GM19351 (cell line): Measurements from ENCODE around the gene CRIM1.

Experiments used
- ATAC-seq: cut with Tn5 transposase; IDR thresholded peaks from one replicate; pipeline ENCODE4 v1.9.1; 2021; ENCODE audit warnings: mild to moderate bottlenecking, moderate library complexity; ENCODE audit not compliant: unreplicated experiment

CRIM1 gene

DNA sequence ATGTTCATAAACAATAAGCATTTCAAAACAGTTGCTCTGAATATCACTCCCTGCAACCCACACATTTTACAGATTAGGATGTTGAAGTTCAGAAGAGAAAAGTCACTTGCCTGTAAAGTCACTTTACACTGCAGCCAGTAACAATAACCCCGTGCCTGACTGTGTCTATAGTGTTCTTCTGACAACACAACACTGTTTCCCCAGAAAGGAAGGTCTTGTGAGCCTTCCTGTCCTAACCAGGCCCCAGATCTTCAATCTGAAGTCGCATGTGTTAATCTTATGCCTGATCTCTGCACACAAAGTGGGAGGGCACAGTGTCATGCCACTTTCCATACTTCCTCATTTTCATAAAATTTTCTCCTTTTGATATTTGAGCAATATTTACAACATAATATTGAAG, 122.2 kb downstream of the CRIM1 start:
- ATAC-seq: no peak

DNA sequence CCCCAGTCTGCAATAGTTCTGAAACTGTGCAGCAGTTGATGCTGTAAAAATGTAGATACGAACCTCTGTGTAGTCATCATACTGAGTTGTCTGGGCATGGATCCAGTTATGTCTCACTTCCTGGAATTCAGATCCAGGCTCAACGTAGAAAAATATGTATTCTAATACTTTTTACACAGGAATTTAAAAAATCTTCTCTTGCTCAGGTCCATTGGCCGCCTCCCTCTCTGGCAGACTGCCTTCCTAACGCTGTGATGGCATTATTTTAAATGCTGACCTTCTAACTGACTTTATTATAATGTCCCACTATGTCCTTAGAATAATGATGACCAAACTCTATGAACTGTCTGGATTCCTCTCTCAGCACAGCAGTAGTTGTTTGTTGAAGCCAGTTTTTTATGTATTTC, 122.8 kb downstream of the CRIM1 start:
- ATAC-seq: no peak

DNA sequence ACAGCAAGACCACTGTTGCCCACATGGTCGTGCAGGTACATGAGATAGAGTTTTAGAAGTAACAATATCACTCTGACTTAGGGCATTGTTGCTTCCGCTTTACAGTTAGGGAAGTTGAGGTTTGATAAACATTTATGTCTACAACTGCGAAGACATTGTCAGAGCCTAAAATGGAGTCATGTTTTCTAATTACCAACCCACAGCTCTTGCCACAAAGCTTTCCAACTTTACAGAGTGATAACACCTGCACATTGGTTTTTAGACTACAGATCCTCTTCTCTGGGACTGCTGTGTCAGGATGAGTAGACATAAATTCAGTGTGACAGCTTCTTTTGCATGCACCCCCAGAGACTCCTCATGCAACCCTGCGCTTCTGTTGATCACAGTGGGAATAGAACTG, 123.4 kb downstream of the CRIM1 start:
- no peak for ATAC-seq

DNA sequence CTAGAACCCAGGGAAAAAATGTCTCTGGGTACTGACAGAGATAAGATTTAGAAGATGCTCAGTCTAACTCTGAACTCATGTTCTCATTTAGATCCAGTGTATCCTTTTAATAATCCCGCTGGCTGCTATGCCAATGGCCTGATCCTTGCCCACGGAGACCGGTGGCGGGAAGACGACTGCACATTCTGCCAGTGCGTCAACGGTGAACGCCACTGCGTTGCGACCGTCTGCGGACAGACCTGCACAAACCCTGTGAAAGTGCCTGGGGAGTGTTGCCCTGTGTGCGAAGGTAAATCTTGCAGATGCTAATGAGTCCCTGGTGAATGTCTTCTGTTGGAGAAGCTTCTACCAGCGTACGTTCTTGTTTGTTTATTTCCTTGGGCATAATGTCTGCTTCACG, 123.8 kb downstream of the CRIM1 start:
- no peak for ATAC-seq

DNA sequence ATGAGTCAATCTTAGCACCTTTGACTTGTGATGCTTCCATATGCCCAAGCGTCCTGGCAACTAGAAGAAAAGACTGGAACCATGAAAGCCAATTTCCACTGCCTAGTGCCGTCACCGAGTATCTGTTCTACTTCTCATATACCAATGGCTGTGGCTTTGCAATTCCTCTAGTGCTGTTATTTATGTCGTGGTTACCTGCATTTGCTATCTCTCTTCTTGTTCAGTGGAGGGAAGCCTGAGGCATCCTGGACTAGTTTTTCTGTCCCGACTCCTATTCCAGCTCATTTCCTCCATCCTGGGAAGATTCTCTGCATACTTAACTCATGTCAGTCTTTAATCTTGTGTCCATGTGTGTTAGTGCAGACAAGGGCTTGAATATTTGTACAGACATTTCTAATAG, 124.5 kb downstream of the CRIM1 start:
- no peak for ATAC-seq

DNA sequence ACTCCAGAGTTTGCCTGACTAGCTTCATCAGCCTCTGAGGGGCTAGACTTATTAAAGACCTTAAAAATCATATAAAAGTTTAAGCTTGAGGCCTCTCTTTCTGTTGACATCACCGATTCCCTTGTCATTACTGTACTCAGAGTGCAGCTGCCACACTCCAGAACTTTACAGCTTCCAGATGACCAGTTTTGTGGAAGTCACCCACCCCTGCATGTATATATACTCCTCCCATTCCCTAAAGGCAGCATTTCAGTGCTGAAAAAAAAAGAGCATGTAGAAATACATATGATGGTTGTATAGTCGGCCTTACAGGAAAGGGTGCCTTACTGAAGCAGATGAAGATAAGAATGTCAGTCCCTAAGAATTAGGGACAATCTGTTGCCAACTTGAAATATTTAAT, 125.1 kb downstream of the CRIM1 start:
- no peak for ATAC-seq

DNA sequence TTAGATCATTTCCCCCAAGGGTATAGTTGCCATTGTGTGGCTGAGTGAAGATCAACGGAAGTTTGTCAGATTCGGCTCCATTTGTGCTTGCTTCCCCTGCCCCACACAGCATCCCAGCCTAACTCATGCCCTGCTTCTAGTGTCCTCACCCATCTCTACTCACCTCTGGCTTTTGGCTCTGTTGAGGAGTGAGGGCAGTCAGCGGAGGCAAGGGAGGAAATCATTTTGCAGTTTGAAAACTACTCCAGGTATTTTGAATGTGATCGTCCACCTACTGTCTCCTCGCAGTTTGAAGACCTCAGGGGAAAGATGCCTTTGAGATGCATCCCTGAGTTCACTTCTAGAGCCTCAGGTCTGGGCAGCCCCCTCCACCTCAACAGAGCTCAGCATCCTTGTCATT, 126.1 kb downstream of the CRIM1 start:
- no peak for ATAC-seq

DNA sequence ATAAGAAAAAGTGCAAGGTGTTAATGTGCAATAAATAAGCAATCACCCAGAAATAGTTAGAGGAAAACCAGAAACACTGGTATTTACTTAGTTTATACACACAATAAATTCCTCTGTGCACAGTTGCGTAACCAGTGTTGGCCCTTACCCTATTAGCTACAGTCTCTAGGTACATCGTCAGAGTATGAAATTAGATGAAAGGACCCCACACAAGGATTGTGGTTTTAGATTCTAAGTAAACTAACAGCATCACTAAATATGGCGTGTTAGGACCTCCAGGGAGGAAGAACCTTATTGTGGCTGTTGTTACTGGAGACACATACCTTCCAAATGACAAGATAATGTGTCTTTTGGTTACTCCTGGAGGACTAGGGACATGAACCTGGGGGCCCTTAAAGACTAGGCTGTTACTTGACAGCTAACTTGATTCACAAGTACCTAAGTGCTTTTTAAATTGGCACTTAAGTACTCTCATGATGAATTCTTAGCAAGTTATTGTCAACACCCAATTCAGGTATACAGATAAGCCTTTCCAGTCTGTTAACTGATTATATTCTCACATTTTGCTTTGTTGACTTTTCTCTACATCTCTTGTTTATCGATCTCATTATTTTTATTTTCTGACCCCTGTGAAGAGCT, 127.1 kb downstream of the CRIM1 start:
- no peak for ATAC-seq

DNA sequence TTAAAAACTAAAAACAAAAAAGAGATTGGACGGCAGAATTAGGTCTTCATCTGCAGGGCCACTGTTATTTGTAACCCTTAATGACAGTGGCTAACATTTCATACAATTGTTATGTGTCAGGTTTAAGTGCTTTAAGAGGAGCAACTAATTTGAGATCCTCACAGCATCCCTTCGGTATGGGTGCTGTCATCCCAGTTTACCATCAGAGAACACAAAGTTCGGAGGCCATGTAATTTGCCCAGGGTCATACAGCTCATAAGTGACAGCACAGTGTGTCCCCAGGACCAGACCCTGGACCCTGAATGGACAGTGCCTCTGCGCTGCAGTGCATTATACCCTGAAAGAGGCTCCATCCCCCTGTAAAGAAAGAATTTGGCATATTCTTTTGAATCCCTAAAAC, 127.7 kb downstream of the CRIM1 start:
- ATAC-seq: no peak

DNA sequence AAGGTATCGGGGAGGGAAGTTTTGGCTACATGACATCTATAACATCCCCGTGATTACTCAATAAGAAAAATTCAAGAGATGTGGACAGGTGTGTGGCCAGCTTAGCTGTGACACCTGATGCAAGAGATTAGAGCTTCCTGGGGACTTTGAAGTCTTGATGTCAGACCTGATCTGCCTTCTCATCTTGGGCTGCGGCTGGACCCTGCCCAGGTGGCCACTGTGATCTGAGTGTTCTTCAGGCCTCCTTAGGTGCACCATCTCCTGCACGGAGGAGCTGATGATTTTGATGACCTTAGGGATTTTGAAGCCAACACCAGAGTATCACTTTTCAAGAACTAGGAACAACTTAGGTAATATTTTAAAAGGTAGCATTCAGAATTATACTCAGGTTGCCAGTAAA, 128.9 kb downstream of the CRIM1 start:
- no peak for ATAC-seq

DNA sequence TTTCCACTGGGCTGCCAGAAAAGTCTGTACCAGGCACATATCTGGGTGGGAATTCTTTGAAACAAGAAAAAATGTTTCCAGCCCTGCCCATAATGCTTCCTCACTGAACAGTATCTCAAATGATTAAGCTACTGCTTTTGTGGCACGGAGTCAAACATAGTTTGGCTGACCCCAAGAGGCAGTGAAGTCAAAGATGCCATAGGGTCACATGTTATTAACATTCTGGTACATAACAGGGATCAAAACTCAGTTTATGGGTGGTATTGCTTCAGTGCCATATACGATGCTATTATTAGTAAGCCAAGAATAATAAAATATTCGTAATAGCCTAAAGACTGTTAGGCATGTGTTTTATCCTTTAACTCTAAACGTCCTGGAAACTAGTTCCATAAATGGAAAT, 129.9 kb downstream of the CRIM1 start:
- ATAC-seq: no peak

DNA sequence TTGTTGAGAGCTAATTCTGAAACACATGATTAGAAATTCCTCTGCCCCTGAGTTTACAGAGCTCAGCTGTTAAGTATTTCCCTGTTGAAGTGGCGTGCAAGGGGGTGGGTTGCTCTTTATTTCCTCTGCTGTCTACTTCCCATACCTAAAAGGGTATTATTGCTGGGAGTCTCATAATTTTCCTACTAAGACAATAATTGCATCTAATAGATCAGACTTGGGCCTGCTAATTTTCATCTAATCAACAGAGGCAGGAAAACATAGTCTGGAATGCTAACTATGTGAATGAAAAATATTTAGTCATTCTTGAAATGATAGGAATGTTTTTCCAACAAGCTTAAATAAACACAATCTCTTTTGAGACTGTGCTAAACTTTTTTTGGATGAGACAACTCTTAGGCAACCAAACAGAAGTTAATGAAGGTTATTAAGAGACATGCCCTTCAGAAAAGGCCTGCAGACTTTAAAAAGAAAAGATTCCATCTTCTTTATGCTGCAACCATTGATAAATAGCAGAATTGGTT, 131.0 kb downstream of the CRIM1 start:
- ATAC-seq: no peak

DNA sequence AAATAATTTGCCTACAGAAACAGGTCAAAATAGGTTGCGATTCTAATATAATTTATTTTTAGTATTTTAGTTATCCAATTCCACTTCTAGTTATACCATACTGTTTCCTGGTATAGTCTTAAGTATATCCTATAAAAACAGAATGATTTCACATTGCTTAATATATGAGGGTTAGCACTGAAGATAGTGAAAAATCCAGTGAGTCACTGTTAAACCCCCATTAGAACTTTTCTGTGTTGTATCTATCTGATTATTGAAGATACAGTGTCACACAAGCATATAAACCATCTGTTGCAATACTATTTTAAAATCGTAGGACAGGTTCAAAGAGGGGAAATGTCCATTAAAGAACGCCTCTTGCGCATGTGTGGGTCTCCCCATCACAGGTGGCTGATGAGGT, 132.4 kb downstream of the CRIM1 start:
- ATAC-seq: no peak

DNA sequence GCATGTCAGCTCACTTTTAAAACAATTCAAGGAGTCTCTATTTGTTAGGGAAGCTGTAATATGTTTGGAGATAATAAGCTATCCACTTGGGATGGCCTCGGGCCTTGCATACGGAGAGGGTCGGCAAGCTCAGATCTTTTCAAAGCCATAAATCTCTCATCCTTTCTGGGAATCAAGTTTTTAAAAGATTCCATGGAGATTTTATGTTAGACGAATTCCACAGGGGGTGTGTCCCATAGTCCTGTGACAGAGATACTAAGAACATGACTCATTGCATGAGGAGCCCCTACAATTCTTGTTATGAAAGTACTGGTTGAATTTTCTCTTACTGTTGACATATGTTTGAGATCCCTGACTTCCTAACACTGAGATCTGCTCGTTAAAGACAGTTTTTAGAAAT, 133.7 kb downstream of the CRIM1 start:
- no peak for ATAC-seq

DNA sequence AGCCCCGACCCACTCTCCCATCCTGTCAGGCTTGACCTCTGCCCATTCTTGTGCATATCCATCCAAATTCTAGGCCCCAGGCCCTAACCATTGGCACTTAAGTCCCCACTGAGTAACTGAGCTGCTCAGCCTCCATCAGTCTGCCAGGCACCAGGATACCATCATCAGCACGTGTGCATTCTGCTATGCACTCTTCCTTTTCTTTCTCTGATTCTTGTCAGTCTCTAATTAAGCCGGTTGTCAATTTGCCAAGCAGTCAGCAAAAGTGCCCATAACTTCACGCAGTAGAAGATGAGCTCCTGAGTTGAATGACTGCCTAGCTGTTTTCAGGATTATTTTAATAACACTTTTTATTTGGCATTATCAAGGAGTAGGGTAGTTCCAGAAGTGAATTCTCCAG, 135.2 kb downstream of the CRIM1 start:
- no peak for ATAC-seq

DNA sequence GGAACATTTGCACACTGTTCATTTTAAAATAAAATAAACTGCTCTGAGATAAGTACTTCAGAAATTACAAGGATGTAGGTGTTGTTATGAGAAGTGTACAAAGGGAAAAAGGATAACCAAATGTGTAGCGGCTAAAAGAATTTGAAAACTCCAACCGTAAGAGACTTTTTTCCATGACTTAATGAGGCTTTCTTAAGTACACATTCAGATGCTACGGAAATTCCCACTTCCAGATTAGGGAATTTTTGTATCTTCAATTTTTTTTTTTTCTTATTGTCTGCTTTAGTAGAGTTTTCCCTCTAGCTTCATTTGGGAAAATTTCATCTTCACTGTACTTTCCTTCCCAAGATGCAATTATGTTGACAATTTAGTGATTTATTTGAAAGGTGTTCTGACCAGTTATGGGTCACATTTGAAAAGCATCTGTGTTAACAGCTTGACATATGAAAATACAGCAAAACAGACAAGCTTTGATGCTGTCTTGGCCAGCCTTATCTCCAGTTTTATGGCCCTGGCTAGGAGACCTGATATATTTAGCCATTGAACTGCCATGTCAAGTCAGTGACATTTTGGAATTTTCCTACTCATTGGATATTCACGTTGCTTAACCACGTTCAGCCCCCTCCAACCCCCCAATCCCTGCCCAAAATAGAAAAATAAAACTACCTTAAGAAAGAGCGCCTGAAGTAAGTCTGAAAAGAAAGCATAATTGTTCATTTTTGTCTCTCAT, 136.8 kb downstream of the CRIM1 start:
- ATAC-seq: no peak

DNA sequence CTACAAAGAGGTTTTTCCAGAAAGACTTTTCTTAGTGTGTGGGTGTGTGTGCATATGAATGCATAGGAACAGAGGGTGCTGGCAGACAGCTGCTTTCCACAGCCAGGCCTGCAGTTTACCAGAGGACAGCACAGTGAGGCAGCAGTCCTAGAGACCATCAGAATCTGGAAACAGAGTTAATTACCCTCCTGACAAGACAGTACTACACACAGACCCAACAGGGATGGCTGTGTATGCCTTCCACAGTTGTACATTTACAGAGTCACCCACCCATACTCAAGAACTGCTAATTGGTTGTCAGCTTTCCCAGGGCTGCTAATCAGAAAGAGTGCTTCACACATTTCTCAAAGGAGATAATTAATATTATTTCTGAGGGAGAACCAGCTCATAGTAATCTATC, 137.7 kb downstream of the CRIM1 start:
- no peak for ATAC-seq

DNA sequence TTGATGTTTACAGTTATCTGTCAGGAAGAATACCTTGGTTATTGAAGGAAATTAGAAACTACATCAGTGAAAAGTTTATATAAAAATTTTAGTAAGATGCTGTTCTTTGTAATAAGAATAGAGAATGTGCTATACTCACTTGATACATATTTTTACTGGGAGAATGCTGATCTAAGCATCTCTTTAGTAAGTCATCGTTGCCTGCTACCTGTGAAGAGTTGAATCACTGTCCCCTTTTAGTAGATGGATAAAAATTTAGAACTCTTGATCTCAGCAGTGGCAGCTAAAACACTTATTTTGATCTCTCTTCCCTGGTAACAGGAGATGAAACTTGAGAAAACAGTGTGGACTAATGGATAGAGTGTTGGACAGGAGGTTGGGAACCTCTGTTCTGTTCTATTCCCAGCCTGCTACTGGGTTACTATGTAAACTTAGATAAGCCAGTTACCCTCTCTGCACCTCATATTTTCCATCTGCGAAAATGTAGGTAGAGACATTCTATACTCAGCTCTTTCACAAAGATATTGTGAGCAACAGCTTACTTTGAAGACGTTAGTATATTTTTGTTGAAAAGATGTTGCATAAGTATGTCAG, 142.1 kb downstream of the CRIM1 start:
- no peak for ATAC-seq

DNA sequence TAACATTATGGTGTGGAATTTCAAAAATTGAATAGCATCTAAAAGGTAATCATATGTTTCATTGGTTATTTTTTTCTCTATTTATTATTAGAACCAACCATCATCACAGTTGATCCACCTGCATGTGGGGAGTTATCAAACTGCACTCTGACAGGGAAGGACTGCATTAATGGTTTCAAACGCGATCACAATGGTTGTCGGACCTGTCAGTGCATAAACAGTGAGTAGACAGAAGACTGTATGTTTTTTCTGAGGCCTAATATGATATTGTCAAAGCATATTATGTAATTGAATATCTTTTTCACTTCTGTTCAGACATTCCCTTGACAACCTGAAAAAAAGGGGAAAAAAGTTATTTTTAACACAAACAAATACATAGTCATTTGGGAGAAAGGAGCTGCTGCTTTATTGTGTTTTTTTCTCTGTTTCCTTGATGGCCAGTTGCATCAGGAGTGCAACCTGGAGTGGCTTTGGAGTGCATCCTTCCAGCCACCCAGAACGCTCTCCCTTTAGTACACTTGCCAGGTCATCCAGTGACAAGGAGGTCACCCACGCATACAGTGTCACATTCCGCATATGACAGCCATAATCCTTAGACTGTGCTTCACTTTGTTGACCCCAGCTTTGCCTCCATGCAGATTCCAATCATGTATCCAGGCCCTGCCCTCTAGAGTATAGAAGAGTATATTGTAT, 143.7 kb downstream of the CRIM1 start:
- ATAC-seq: no peak

DNA sequence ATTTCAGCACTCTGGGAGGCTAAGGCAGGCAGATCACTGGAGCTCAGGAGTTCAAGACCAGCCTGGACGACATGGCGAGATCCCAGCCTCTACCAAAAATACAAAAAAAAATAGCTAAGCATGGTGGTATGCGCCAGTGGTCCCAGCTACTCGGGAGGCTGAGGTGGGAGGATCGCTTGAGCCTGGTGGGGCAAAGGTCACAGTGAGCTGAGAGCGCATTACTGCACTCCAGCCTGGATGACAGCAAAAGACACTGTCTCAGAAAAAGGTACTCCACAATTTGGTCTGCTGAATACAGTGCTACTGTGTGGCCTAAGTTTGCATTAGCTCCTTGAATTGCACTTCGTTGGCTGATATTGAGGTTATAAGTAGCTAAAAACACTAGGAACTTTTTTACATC, 144.5 kb downstream of the CRIM1 start:
- ATAC-seq: no peak

DNA sequence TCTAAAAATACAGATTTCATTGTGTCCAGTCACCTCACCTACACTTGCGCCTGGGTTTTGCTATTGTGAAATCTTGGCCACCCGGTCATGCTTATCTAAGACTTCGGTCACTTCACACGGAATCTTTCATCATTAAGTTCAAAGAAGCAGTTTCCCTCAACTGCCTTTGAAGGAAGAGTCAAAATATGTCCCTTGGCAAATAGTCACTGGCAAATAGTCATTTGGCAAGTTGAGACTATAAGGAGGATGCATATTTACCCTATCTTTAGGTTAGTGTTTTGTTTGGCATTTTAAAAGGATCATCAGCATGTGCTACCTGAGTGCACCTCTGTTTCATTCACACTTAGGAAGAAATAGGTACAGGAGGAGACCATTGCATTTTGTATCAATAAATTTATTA, 146.5 kb downstream of the CRIM1 start:
- ATAC-seq: no peak

DNA sequence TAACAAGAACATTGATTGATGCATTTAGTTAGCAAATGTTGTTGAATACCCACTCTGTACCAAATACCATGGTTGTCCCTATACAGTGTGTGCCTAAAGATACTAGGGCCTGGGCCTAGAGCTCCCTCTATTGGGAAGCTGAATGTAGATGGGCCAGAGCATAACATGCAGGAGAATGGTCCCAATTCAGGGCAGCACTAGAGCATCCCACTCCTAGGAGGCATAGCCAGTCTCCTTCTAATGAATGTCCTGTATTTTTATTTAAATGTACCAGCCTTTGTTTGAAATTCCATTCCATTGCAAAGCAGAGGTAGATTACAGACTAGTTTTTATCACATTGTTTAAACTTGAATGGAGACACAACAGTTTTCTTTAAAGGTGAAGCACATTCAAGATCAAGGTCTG, 151.8 kb downstream of the CRIM1 start:
- ATAC-seq: peak; percentile 95
